SK-N-SH (cell line): Measurements from ENCODE around the gene OR2M7. TPM values are rescaled to one million over a fixed set of nuclear protein-coding genes. Genes with fewer than 3 reads are reported as not detected.

Experiments used
- CTCF ChIA-PET: fragments of 300-600, 350-600 bp; formaldehyde crosslinking; extraction: SDS; loops from one replicate; lab custom pipeline; 2021; lab: Yijun Ruan, JAX
- POLR2A ChIA-PET: fragments of 350-600 bp; sonication (Branson Sonifier 250); formaldehyde crosslinking; extraction: SDS; loops from one replicate; lab custom pipeline; 2020; ENCODE audit warnings: antibody characterized with exemption, inconsistent platforms; lab: Yijun Ruan, JAX
- DNase-seq: peaks from one replicate; pipeline ENCODE4 v3.0.0; 2012
- H2AFZ ChIP-seq: fragments of 200-600 bp; sonication (generic); 2 replicates; pipeline ENCODE4 v1.8.1; 2016; ENCODE audit warnings: antibody characterized with exemption, mild to moderate bottlenecking, low read depth
- H3F3A ChIP-seq: fragments of 200-600 bp; sonication (generic); replicated peaks from 2 replicates; pipeline ENCODE3; 2016; ENCODE audit warnings: antibody characterized with exemption, mild to moderate bottlenecking; ENCODE audit not compliant: insufficient read depth
- H3K27ac ChIP-seq, 2 experiments: fragments of 200-500 bp in 1 of 2; fragments of 200-600 bp in 1 of 2; sonication (Bioruptor generic) in 1 of 2; sonication (generic), shearing (Covaris generic) in 1 of 2; 2 replicates each; pipeline versions ENCODE4 v1.5.1 to v1.6.1; 2014 to 2016; ENCODE audit warnings: low read depth in 2 of 2, inconsistent platforms in 1 of 2, low read length in 1 of 2, mild to moderate bottlenecking in 1 of 2, mixed read lengths in 1 of 2
- H3K27me3 ChIP-seq: fragments of 200-600 bp; sonication (generic), shearing (Covaris generic); 2 replicates; pipeline ENCODE4 v1.6.1; 2016; ENCODE audit warnings: mixed run types; ENCODE audit not compliant: insufficient read depth
- H3K36me3 ChIP-seq, 2 experiments: fragments of 200-500 bp in 1 of 2; fragments of 200-600 bp in 1 of 2; sonication (Bioruptor generic) in 1 of 2; sonication (generic) in 1 of 2; replicated peaks in 1 of 2; 2 replicates each; pipeline versions ENCODE3 to v1.5.1; 2014 to 2016; ENCODE audit warnings: low read length in 1 of 2, mild to moderate bottlenecking in 1 of 2; ENCODE audit not compliant: insufficient read depth in 2 of 2, control insufficient read depth in 1 of 2
- H3K4me1 ChIP-seq, 2 experiments: fragments of 200-500 bp in 1 of 2; fragments of 200-600 bp in 1 of 2; sonication (Bioruptor generic) in 1 of 2; sonication (generic), shearing (Covaris generic) in 1 of 2; 2 replicates each; pipeline versions ENCODE4 v1.5.1 to v1.6.1; 2014 to 2016; ENCODE audit warnings: low read depth in 1 of 2, low read length in 1 of 2, mixed run types in 1 of 2; ENCODE audit not compliant: insufficient read depth in 2 of 2, control insufficient read depth in 1 of 2
- H3K4me2 ChIP-seq: fragments of 200-600 bp; sonication (generic), shearing (Covaris generic); 2 replicates; pipeline ENCODE4 v1.6.1; 2017; ENCODE audit warnings: mixed run types
- H3K4me3 ChIP-seq, 2 experiments: fragments of 200-500 bp in 1 of 2; fragments of 200-600 bp in 1 of 2; sonication (Bioruptor generic) in 1 of 2; sonication (generic), shearing (Covaris generic) in 1 of 2; 2 replicates each; pipeline versions ENCODE4 v1.5.1 to v1.8.1; 2014 to 2016; ENCODE audit warnings: low read depth in 2 of 2, inconsistent platforms in 1 of 2, low read length in 1 of 2, mild to moderate bottlenecking in 1 of 2, mixed read lengths in 1 of 2, moderate library complexity in 1 of 2
- H3K79me2 ChIP-seq: fragments of 200-600 bp; sonication (generic); 2 replicates; pipeline ENCODE4 v1.8.1; 2017; ENCODE audit warnings: mild to moderate bottlenecking; ENCODE audit not compliant: insufficient read depth
- H3K9ac ChIP-seq: fragments of 200-600 bp; sonication (generic); 2 replicates; pipeline ENCODE4 v1.6.1; 2017; ENCODE audit warnings: mixed run types
- H3K9me2 ChIP-seq: fragments of 200-600 bp; sonication (generic); 2 replicates; pipeline ENCODE4 v1.6.1; 2017; ENCODE audit warnings: mixed run types
- H3K9me3 ChIP-seq: fragments of 200-600 bp; sonication (generic); 2 replicates; pipeline ENCODE4 v1.6.1; 2017; ENCODE audit warnings: mixed run types, mild to moderate bottlenecking, moderate library complexity
- H4K20me1 ChIP-seq: fragments of 200-600 bp; sonication (generic); 2 replicates; pipeline ENCODE4 v1.6.1; 2017; ENCODE audit warnings: mild to moderate bottlenecking, mixed run types; ENCODE audit not compliant: insufficient read depth
- CHD2 ChIP-seq: fragments of 150-350 bp; IDR thresholded peaks from 2 replicates; pipeline ENCODE4 v1.6.1; 2018; ENCODE audit warnings: low read length; ENCODE audit not compliant: partially characterized antibody
- ELF1 ChIP-seq: IDR thresholded peaks from 2 replicates; pipeline ENCODE4 v1.4.0; 2012
- FOXJ3 ChIP-seq: sonication (generic); formaldehyde crosslinking; IDR thresholded peaks from 2 replicates; pipeline ENCODE4 v1.5.1; 2020; ENCODE audit warnings: mild to moderate bottlenecking, missing genetic modification reagents
- FOXM1 ChIP-seq: IDR thresholded peaks from 2 replicates; pipeline ENCODE4 v1.4.0; 2012; ENCODE audit warnings: low read depth, mild to moderate bottlenecking
- JUND ChIP-seq: IDR thresholded peaks from 2 replicates; pipeline ENCODE4 v1.4.0; 2012
- MXI1 ChIP-seq: IDR thresholded peaks from 2 replicates; pipeline ENCODE4 v1.6.1; 2012; ENCODE audit warnings: mild to moderate bottlenecking, low read depth, low read length, improper control_type of control experiment
- RFX5 ChIP-seq: IDR thresholded peaks from 2 replicates; pipeline ENCODE4 v1.6.1; 2012; ENCODE audit warnings: mild to moderate bottlenecking, improper control_type of control experiment, low read length
- YY1 ChIP-seq: IDR thresholded peaks from 2 replicates; pipeline ENCODE4 v1.4.0; 2012; ENCODE audit warnings: low read depth, mild to moderate bottlenecking
- WGBS: methylation state at CpG from one replicate; pipeline ENCODE4 v1.1.6; 2017; ENCODE audit warnings: low lambda C conversion rate; 5-methylcytosine and 5-hydroxymethylcytosine counted together
- polyA plus RNA-seq, 3 experiments: library from polyadenylated mRNA; depleted of rRNA; stranded (reverse); fragments of >200 nt; gene quantifications; 2 replicates each; pipeline ENCODE4 v1.2.3, GENCODE V29; 2012
- TF ChIP-seq, protein P1 (sequence below): fragments of 200-600 bp; sonication (generic); IDR thresholded peaks from 2 replicates; pipeline ENCODE4 v1.6.1; 2017; ENCODE audit warnings: antibody characterized with exemption, mild to moderate bottlenecking, moderate library complexity
- TF ChIP-seq, protein P2 (sequence below): IDR thresholded peaks from 2 replicates; pipeline ENCODE4 v1.4.0; 2012; ENCODE audit warnings: low read depth, borderline replicate concordance
- TF ChIP-seq, protein P3 (sequence below): fragments of 150-350 bp; IDR thresholded peaks from 2 replicates; pipeline ENCODE4 v1.6.1; 2017; ENCODE audit warnings: antibody characterized with exemption, low read length, low read depth, borderline replicate concordance
- TF ChIP-seq, protein P4 (sequence below): IDR thresholded peaks from 2 replicates; pipeline ENCODE4 v1.6.1; 2012; ENCODE audit warnings: mild to moderate bottlenecking, low read depth, low read length, moderate library complexity

OR2M7 gene
- polyA plus RNA-seq, 1 of the 3 experiments (the other 2 are of a cell fraction) = not detected

DNA sequence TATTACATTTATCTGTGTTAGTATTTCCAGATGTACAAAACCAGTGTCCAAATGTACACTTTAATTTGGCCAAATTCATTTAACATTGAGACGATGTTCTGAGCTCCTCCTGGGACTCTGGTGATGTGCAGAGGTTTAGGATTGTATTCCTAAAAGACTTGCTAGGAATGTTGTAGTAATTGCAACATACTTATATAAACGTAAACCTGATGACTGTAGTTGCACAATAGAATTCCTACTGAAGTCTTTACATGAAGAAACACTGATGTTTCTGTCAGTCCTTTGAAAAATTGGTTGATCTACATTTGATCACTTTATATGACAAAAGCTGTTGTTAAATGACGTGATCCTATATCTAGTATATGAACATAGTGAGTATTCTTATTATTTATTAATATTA is 19.1 kb upstream of the OR2M7 start:
- no peaks in the 10 kb centered on the region for H3K79me2 ChIP-seq
- no peak overlapping the region for H3K4me3 ChIP-seq
- no peak for DNase-seq
- 2% methylated on average over 3 of the region's 3 CpGs for WGBS
- no peaks in the 10 kb centered on the region for H4K20me1 ChIP-seq
- no peaks in the 10 kb centered on the region for H3K4me1 ChIP-seq
- no peak overlapping the region for H3K9ac ChIP-seq
- no peaks in the 10 kb centered on the region for H3K9me2 ChIP-seq
- no peaks in the 10 kb centered on the region for H3F3A ChIP-seq
- H3K27me3 ChIP-seq = no peaks in the 10 kb centered on the region
- no peak overlapping the region for H2AFZ ChIP-seq
- no peaks in the 10 kb centered on the region for H3K36me3 ChIP-seq
- no peaks in the 10 kb centered on the region for H3K9me3 ChIP-seq
- ChIA-PET POLR2A (no interaction called here), CTCF (no interaction called here)
- H3K4me2 ChIP-seq = no peak overlapping the region
- no peak overlapping the region for H3K27ac ChIP-seq
- TF ChIP-seq FOXM1 (no peak), ELF1 (no peak), CHD2 (no peak), RFX5 (no peak), FOXJ3 (CRISPR knock-in tag) (no peak), JUND (no peak), YY1 (no peak), MXI1 (no peak)
- TF ChIP-seq, protein P1, sequence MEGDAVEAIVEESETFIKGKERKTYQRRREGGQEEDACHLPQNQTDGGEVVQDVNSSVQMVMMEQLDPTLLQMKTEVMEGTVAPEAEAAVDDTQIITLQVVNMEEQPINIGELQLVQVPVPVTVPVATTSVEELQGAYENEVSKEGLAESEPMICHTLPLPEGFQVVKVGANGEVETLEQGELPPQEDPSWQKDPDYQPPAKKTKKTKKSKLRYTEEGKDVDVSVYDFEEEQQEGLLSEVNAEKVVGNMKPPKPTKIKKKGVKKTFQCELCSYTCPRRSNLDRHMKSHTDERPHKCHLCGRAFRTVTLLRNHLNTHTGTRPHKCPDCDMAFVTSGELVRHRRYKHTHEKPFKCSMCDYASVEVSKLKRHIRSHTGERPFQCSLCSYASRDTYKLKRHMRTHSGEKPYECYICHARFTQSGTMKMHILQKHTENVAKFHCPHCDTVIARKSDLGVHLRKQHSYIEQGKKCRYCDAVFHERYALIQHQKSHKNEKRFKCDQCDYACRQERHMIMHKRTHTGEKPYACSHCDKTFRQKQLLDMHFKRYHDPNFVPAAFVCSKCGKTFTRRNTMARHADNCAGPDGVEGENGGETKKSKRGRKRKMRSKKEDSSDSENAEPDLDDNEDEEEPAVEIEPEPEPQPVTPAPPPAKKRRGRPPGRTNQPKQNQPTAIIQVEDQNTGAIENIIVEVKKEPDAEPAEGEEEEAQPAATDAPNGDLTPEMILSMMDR = no peak
- TF ChIP-seq, protein P2, sequence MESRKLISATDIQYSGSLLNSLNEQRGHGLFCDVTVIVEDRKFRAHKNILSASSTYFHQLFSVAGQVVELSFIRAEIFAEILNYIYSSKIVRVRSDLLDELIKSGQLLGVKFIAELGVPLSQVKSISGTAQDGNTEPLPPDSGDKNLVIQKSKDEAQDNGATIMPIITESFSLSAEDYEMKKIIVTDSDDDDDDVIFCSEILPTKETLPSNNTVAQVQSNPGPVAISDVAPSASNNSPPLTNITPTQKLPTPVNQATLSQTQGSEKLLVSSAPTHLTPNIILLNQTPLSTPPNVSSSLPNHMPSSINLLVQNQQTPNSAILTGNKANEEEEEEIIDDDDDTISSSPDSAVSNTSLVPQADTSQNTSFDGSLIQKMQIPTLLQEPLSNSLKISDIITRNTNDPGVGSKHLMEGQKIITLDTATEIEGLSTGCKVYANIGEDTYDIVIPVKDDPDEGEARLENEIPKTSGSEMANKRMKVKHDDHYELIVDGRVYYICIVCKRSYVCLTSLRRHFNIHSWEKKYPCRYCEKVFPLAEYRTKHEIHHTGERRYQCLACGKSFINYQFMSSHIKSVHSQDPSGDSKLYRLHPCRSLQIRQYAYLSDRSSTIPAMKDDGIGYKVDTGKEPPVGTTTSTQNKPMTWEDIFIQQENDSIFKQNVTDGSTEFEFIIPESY = no peak
- TF ChIP-seq, protein P3, sequence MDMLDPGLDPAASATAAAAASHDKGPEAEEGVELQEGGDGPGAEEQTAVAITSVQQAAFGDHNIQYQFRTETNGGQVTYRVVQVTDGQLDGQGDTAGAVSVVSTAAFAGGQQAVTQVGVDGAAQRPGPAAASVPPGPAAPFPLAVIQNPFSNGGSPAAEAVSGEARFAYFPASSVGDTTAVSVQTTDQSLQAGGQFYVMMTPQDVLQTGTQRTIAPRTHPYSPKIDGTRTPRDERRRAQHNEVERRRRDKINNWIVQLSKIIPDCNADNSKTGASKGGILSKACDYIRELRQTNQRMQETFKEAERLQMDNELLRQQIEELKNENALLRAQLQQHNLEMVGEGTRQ = no peak
- TF ChIP-seq, protein P4, sequence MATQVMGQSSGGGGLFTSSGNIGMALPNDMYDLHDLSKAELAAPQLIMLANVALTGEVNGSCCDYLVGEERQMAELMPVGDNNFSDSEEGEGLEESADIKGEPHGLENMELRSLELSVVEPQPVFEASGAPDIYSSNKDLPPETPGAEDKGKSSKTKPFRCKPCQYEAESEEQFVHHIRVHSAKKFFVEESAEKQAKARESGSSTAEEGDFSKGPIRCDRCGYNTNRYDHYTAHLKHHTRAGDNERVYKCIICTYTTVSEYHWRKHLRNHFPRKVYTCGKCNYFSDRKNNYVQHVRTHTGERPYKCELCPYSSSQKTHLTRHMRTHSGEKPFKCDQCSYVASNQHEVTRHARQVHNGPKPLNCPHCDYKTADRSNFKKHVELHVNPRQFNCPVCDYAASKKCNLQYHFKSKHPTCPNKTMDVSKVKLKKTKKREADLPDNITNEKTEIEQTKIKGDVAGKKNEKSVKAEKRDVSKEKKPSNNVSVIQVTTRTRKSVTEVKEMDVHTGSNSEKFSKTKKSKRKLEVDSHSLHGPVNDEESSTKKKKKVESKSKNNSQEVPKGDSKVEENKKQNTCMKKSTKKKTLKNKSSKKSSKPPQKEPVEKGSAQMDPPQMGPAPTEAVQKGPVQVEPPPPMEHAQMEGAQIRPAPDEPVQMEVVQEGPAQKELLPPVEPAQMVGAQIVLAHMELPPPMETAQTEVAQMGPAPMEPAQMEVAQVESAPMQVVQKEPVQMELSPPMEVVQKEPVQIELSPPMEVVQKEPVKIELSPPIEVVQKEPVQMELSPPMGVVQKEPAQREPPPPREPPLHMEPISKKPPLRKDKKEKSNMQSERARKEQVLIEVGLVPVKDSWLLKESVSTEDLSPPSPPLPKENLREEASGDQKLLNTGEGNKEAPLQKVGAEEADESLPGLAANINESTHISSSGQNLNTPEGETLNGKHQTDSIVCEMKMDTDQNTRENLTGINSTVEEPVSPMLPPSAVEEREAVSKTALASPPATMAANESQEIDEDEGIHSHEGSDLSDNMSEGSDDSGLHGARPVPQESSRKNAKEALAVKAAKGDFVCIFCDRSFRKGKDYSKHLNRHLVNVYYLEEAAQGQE = no peak
